Lower leg skin (tissue), 4 donors: ENCODE results near the gene ABI1. TPM values are rescaled to one million over a fixed set of nuclear protein-coding genes. Genes with fewer than 3 reads are reported as not detected.
A peak's percentile ranks its signal among the peaks of the same experiment; 100 is the strongest.
"Not testable (repeated sequence)": the region's sequence is repeated elsewhere in the genome, so short reads cannot be mapped to it uniquely, and the experiment has no call there.

Source experiments
- DNase-seq, 2 donors: peaks; one replicate each; pipeline ENCODE4 v3.0.0-alpha.2; 2019; ENCODE audit warnings: low spot score in 2 of 2
- H3K4me3 ChIP-seq: fragments of 200-600 bp; sonication (generic); 2 replicates; pipeline ENCODE4 v1.5.1; 2017; ENCODE audit warnings: mild to moderate bottlenecking, low read depth; ENCODE audit not compliant: poor library complexity, severe bottlenecking
- POLR2A ChIP-seq, 2 donors: fragments of 450-650 bp; IDR thresholded peaks; one replicate each; pipeline ENCODE4 v1.6.1; 2016 to 2017; ENCODE audit warnings: antibody characterized with exemption in 2 of 2, mild to moderate bottlenecking in 1 of 2, moderate library complexity in 1 of 2
- WGBS, 2 donors: methylation state at CpG; one replicate each; pipeline ENCODE4 v1.1.5; 2018; 5-methylcytosine and 5-hydroxymethylcytosine counted together
- intact Hi-C: fragments of 100-400 bp; cut with DNase I; formaldehyde crosslinking; loops from one replicate; pipeline ENCODE4 v1.15.0; 2023; ENCODE audit warnings: low total_unique reads
- total RNA-seq, 4 donors: library from RNA; depleted of rRNA; stranded (reverse); fragments of >200 nt; gene quantifications; one replicate each; pipeline ENCODE4 v1.1.0, GENCODE V29; 2016
- TF ChIP-seq, protein P1 (sequence below), 3 donors: fragments of 450-650 bp; IDR thresholded peaks; one replicate each; pipeline ENCODE4 v1.5.1; 2016; ENCODE audit warnings: antibody characterized with exemption in 3 of 3, mild to moderate bottlenecking in 3 of 3, moderate library complexity in 2 of 3

ABI1 gene
- 10 to 100 TPM; 59.6 to 78.5 (median 68.4) TPM for total RNA-seq

- intact Hi-C loops: no loop called here
- WGBS, 2 donors: 0 to 1% methylated on average over 51 to 59 of the region's 59 CpGs
- TF ChIP-seq POLR2A (IDR thresholded peaks at IDR 0.05): peak in 1 of 2 donors; percentile 77
- TF ChIP-seq, protein P1, sequence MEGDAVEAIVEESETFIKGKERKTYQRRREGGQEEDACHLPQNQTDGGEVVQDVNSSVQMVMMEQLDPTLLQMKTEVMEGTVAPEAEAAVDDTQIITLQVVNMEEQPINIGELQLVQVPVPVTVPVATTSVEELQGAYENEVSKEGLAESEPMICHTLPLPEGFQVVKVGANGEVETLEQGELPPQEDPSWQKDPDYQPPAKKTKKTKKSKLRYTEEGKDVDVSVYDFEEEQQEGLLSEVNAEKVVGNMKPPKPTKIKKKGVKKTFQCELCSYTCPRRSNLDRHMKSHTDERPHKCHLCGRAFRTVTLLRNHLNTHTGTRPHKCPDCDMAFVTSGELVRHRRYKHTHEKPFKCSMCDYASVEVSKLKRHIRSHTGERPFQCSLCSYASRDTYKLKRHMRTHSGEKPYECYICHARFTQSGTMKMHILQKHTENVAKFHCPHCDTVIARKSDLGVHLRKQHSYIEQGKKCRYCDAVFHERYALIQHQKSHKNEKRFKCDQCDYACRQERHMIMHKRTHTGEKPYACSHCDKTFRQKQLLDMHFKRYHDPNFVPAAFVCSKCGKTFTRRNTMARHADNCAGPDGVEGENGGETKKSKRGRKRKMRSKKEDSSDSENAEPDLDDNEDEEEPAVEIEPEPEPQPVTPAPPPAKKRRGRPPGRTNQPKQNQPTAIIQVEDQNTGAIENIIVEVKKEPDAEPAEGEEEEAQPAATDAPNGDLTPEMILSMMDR (IDR thresholded peaks at IDR 0.05): no peak
- DNase-seq: peak; percentile 98 to 99
- H3K4me3 ChIP-seq: peak within 1 kb of the TSS; percentile 99
Measured at GRCh38 chr10:26860443-26861204, at the start of gene ABI1. ABI1 (minus strand) TSS chr10:26860958; CDS start chr10:26860863, 95 bp downstream.

GRCh38 chr10:26909753-26910152 lies 49.0 kb upstream of the ABI1 start:
- no peak overlapping the region for H3K4me3 ChIP-seq
- TF ChIP-seq, protein P1 (IDR thresholded peaks at IDR 0.05): no peak
- no peak for TF ChIP-seq POLR2A (IDR thresholded peaks at IDR 0.05)
- intact Hi-C loops: no loop called here
- 58 to 73% methylated on average over 2 of the region's 2 CpGs for WGBS, 2 donors
- DNase-seq: no peak

- WGBS, 2 donors: 90 to 93% methylated on average over 19 to 23 of the region's 26 CpGs
- intact Hi-C loops, DNase-seq, H3K4me3 ChIP-seq: not testable (repeated sequence)
Measured at GRCh38 chr10:26905253-26905781, 44.6 kb upstream of the ABI1 start.

DNA sequence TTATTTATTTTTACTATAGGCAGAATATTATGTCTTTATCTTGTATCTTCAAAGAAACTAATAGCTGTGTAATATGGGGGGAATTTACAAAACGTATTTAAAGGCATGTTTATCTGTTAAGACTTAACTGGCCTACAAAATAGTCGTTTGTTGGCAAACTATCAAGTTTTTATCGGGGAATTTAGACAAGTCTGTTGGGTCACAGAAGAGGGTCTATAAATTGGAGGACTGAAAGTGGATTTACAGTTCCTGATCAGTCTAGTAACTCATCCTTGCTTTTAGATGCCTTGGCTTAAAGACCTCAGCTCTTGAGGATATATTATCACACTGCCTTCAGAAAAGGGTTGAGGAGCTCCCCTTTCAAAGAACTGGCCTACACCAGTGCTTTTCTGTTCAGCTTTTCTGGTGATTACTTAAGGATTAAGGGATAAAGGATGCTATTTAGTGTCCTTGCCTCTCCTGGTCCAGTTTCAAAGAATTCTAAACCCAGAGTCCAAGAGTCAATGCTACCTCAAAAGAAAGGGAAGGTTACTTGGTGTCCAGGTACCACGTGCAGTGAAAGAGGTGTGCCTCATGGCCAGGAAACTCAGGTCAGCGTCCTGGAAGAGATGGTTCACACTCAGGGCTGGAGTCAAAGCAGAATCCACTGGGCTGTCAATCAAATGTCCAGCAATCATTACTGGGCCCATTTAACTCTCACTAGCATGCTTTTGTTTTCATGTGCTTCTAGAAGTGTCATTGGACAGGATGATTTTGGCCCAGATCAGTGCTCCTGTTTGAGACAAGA lies 42.9 kb upstream of the ABI1 start:
- H3K4me3 ChIP-seq: no peak overlapping the region
- TF ChIP-seq, protein P1 (IDR thresholded peaks at IDR 0.05): no peak
- no peak for TF ChIP-seq POLR2A (IDR thresholded peaks at IDR 0.05)
- DNase-seq: no peak
- WGBS, 2 donors: 57 to 60% methylated on average over 5 of the region's 5 CpGs
- intact Hi-C loops: no loop called here

DNA sequence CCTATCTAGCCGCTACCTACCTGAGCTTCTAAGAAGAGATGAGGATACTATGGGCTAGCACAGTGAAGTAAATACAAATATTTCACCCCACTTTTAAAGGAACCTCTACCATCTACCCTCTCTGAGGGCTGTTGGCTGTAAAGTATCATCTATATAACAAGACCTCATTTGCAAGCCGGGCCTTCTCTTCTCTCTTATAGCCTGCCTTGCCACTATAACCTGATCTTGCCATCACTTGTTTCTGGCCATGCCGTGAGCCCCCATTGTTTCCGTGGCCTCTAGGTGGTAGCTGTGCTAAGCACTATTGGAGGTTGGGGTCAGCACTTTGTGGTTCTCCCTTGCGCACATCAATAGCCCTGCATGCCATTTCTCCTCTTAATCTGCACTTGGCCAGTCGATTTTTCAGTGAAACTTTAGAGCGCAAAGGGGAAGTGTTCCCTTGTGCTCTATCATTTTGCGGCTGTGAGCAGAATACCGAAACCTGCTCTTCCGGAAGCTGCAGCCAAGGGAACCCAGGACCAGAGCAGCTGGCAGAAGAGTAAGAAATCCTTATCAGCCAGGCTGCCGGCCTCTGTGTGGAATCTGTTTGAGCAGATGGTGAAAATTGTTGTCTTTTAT lies 31.7 kb upstream of the ABI1 start:
- intact Hi-C loops, DNase-seq, H3K4me3 ChIP-seq: not testable (repeated sequence)
- 66 to 76% methylated on average over 4 to 9 of the region's 11 CpGs for WGBS, 2 donors

GRCh38 chr10:26890956-26891355 lies 30.2 kb upstream of the ABI1 start:
- TF ChIP-seq, protein P1 (IDR thresholded peaks at IDR 0.05): no peak
- TF ChIP-seq POLR2A (IDR thresholded peaks at IDR 0.05): no peak
- WGBS, 2 donors: 49 to 52% methylated on average over 5 of the region's 5 CpGs

More at GRCh38 chr10:26890956-26891355, 30.2 kb upstream of the ABI1 start:
- intact Hi-C loops: no loop called here
- peak in 1 of 2 donors; percentile 23 for DNase-seq
- H3K4me3 ChIP-seq: no peak overlapping the region
